ENCODE measurements around the gene PDSS2. TPM values are rescaled to one million over a fixed set of nuclear protein-coding genes. Genes with fewer than 3 reads are reported as not detected.

Gene PDSS2
- total and polyA plus RNA-seq, 4 donors = 10.5 to 20.9 (median 16.0) TPM

DNA sequence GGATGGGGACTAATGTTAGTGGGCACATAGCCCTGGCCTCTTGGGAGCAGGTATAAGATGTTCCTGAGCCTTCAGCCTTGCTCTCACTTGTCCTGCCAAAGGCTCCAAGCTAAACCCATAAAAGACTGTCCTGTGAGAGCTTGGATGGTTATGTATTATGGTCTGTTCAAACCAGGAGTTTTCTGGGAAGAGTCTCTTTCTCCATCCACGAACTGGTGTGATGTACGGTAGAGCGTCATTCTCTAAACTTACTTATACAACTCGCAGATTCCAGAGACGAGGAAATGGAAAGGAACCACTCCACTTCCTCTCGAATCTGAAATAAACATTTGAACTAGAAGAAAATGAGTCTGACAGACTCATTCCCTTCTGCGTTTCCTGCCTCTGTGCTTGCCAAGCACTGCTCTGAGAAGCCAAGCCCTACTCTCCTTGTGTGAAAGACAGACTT, 35.9 kb upstream of the PDSS2 start (continued):
- TF ChIP-seq ATF3 (IDR thresholded peaks at IDR 0.05) (no peak), SP1 (IDR thresholded peaks at IDR 0.05) (no peak)

DNA sequence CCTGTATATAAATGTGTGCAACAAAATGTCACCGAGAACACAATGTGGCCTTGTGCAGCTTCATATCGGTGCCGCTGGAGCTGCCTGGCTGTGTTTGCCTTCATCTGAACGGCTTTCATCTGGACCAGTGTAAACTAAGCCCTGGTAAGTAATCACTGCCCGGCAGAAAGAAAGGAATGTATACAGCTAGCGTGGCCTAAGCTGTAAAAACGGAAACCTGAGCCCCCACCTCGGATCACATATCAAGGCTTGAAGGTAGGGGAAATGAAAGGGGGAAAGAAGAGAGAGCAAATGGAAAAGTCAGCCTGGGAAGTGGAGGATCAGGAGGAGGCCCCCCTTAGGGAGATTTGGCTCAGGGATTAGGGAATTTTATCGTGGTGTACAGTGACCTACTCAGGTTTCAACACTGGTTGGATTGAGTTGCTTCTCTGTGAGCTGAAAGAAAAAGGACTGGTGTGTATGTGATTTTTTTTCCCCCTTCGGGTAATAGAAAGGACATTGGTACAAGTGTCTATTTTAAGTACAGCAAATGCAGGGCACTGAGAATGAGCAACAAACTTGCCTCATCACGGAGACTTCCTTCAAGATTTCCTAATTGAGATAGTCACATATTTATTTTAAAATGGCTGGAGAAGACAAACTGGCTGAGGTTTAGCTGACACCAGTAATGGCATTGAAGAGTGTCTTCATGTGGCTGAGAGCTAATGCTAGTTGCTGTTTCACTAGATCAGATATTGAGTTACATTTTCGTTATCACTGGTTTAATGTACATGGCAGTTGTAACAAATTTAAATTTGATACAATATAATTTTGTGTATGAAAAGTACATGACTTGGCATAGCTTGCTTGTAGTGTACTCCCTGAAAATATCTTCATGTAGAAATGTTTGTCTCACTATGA, 34.0 kb upstream of the PDSS2 start:
- H3K9ac ChIP-seq (ENCODE audit: low read depth in 1 of 2, low read length in 2 of 2) = no peak overlapping the region
- H3K4me1 ChIP-seq (ENCODE audit: control insufficient read depth in 4 of 4, insufficient read depth in 4 of 4, low read length in 3 of 4) = peaks cover 2 to 36% (median 32%) of the 10 kb centered on the region in 4 donors
- no peak for TF ChIP-seq FOXA2 (IDR thresholded peaks at IDR 0.05)
- TF ChIP-seq RAD21 (IDR thresholded peaks at IDR 0.05) = no peak
- no peak for TF ChIP-seq CTCF (IDR thresholded peaks at IDR 0.05; ENCODE audit: low read depth, low read length, missing input control)
- no peak for TF ChIP-seq REST (IDR thresholded peaks at IDR 0.05)
- TF ChIP-seq JUND (IDR thresholded peaks at IDR 0.05) = no peak
- no peak for TF ChIP-seq ATF3 (IDR thresholded peaks at IDR 0.05)
- TF ChIP-seq SP1 (IDR thresholded peaks at IDR 0.05) = no peak
- no peak for TF ChIP-seq RXRA (IDR thresholded peaks at IDR 0.05)
- no peak for TF ChIP-seq EGR1 (IDR thresholded peaks at IDR 0.05; ENCODE audit: low read depth in 2 of 2)
- no peak overlapping the region for H3K27ac ChIP-seq (ENCODE audit: low read depth in 1 of 2, low read length in 2 of 2)
- no peak for DNase-seq (ENCODE audit: low spot score)
- H3K9me3 ChIP-seq (ENCODE audit: control insufficient read depth in 4 of 4, low read length in 3 of 4) = no peaks in the 10 kb centered on the region
- H3K4me3 ChIP-seq (ENCODE audit: low read depth in 1 of 3, low read length in 3 of 3) = no peak overlapping the region
- no peaks in the 10 kb centered on the region for H3K36me3 ChIP-seq (ENCODE audit: control insufficient read depth in 4 of 4, insufficient read depth in 3 of 4, low read depth in 1 of 4, low read length in 3 of 4)
- WGBS = 74% methylated on average over 12 of the region's 12 CpGs
- no peaks in the 10 kb centered on the region for H3K27me3 ChIP-seq (ENCODE audit: control insufficient read depth in 4 of 4, insufficient read depth in 4 of 4, low read length in 3 of 4)

DNA sequence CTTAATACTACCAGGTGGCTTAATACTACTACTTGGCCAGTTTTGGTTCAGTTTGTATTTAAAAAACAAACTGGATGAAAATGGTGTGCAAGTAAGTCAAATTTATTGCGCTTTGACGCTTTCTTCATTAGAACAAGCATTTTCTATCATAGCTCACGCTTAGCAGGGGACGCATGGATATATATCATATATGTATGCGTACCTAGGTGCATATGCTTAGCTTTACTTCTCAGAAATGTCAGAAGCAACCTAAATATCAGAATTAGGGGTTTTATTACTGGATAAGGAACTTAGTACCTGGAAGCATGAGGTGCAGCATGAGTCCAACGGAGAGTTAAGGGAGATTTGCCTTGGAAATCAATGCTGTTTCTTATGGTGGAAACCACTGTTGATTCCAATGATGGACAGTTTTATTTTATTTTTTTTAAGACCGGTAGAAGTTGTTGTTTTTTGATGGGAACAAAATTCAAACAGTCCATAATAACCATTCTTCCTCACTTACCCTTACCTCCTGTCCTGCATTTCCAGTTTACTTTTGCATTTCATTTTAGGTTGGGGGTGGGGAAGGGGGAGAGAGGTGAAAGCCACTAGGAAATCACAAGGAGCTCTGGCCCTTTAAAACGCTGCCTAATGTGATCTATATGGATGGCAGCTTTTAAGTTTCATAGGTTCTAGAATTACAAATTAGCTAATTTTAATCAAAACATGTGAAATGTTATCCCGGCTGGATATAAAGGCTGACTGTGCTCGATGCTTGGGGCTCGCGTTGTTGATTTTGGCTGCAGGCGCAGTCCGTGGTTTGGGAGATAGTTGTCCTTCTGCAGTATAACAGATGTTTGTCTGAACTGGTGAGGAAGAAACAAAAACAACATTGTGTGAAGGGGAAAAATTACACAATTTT, 32.6 kb upstream of the PDSS2 start:
- Histone ChIP-seq H3K4me3 (ENCODE audit: low read depth in 1 of 3, low read length in 3 of 3) (peak overlapping the region in 2 of 3 donors; percentile 39 to 92), H3K9me3 (ENCODE audit: control insufficient read depth in 4 of 4, low read length in 3 of 4) (no peaks in the 10 kb centered on the region), H3K36me3 (ENCODE audit: control insufficient read depth in 4 of 4, insufficient read depth in 3 of 4, low read depth in 1 of 4, low read length in 3 of 4) (no peaks in the 10 kb centered on the region), H3K9ac (ENCODE audit: low read depth in 1 of 2, low read length in 2 of 2) (no peak overlapping the region), H3K27ac (ENCODE audit: low read depth in 1 of 2, low read length in 2 of 2) (no peak overlapping the region), H3K4me1 (ENCODE audit: control insufficient read depth in 4 of 4, insufficient read depth in 4 of 4, low read length in 3 of 4) (peaks cover 2 to 40% (median 33%) of the 10 kb centered on the region in 4 donors), H3K27me3 (ENCODE audit: control insufficient read depth in 4 of 4, insufficient read depth in 4 of 4, low read length in 3 of 4) (no peaks in the 10 kb centered on the region)
- 66% methylated on average over 14 of the region's 14 CpGs for WGBS
- DNase-seq (ENCODE audit: low spot score) = no peak
- no peak for TF ChIP-seq ZBTB33 (IDR thresholded peaks at IDR 0.05)
- no peak for TF ChIP-seq CTCF (IDR thresholded peaks at IDR 0.05; ENCODE audit: low read depth, low read length, missing input control)
- no peak for TF ChIP-seq SP1 (IDR thresholded peaks at IDR 0.05)
- TF ChIP-seq RAD21 (IDR thresholded peaks at IDR 0.05) = no peak
- TF ChIP-seq GABPA (IDR thresholded peaks at IDR 0.05 in 1 of 2, conservative IDR thresholded peaks at IDR 0.05 in 1 of 2) = no peak
- no peak for TF ChIP-seq ATF3 (IDR thresholded peaks at IDR 0.05)
- no peak for TF ChIP-seq FOXA2 (IDR thresholded peaks at IDR 0.05)
- TF ChIP-seq TAF1 (conservative IDR thresholded peaks at IDR 0.05) = no peak
- TF ChIP-seq MAX (IDR thresholded peaks at IDR 0.05) = no peak
- TF ChIP-seq FOXA1 (IDR thresholded peaks at IDR 0.05) = no peak
- TF ChIP-seq RXRA (IDR thresholded peaks at IDR 0.05) = no peak
